HG03095 (cell line): ENCODE results near the gene ZNRF1.

Experiments used
- ATAC-seq: cut with Tn5 transposase; IDR thresholded peaks from one replicate; pipeline ENCODE4 v1.9.1; 2021; ENCODE audit warnings: moderate library complexity; ENCODE audit not compliant: unreplicated experiment

The ZNRF1 gene

DNA sequence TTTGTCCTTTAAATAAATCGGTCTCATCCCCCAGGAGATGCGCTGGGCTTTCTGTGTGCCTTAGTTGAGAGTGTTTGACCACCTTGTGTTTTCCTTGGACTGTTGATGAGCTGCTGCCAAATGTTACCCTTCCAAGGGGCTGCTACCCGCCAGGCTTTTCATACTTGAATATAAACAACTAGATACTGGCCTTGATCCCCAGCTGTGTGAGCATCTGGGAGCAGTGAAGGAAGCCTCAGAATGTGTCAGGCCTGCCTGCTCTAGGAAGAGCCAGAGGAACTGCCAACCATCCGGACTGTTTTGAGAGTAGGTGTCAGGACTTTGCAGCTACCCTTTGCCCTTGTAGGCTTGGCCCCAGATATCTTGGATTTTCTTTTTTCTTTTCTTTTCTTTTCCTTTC is 60.0 kb downstream of the ZNRF1 start:
- ATAC-seq = no peak

GRCh38 chr16:75059411-75059810 is 60.6 kb downstream of the ZNRF1 start:
- no peak for ATAC-seq

- no peak for ATAC-seq
Measured at GRCh38 chr16:75060723-75061122, 61.9 kb downstream of the ZNRF1 start.

GRCh38 chr16:75061669-75062068 is 62.8 kb downstream of the ZNRF1 start:
- ATAC-seq = no peak

DNA sequence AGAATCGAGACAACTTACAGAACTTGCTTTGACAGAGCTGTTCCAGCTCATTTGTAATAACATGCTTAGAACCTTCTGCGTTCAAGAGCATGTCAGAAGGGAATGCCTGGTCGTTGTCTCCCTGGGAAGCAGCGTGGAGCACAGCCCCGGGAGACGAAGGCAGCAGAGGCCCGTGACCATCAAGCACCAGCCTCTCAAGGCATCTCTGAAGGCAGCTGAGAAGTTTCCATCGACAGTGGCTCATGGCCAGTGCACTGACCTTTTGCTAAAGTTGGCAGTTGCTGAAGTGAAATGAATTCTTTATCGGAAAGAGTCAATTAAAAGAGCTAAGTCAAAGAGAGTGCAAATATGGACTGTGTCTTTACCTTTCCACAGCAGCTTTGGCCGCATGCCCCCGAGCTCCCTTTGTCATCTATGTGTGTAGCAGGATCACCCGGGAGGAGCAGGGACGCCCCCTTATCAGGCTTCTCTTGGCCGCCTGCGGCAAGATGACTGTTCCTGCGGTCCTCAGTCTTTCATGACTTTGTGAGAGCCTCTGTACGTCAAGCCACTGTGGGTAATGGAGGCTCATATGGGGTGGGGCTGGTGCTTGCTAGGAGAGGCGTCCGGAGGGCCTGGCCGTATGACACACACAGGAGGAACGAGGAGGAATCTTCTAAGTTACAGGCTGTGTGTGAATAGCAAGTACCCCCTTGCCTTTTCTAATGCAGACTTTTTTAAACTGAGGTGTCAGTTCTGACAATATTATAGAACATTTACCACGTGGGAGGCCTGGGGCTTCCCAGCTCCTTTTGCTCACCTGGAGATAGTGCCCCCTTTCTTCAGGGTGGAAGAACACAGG is 63.5 kb downstream of the ZNRF1 start:
- ATAC-seq = no peak

GRCh38 chr16:75062976-75063346 is 64.1 kb downstream of the ZNRF1 start:
- no peak for ATAC-seq

DNA sequence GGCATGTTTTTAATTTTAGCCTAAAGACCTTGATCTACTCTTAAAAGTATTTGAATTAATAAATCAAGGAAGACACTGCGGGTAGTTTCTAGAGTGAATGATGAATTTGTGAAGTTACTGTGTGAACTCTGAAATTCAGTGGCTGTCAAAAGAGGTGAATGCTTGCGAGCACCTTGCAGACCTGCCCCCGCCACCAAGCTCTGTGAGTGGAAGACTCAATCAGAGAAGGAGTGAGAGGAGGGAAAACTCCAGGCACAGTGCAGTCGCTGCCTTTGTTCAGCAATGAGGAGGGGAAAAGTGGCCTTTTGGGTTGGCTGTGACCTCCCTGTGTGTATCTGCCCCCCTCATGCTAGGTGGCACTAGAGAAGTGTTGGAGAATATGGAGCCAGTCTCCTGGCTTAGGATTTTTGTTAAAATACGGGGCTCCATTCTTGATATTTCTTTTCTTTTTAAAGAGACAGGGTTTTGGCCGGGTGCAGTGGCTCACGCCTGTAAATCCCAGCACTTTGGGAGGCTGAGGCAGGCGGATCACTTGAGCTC is 64.8 kb downstream of the ZNRF1 start:
- ATAC-seq = no peak

GRCh38 chr16:75064403-75065148 is 65.8 kb downstream of the ZNRF1 start:
- no peak for ATAC-seq

DNA sequence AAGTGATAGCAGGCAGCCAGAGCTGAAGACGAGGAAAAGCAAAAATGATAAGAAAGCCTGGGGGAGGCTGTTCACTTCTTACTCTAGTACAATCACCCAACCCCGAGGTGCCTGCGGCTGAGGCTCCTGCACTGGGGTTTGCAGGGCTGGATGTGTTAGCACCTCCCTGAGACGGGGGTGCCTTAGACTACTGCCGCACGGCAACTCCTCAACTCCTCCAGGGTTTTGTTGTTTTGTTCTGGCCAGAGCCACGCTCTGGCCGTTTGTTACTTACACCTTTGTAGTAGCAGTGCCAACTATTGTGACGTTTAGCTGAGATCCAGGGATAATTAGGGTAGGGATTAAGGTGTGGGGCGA is 66.3 kb downstream of the ZNRF1 start:
- ATAC-seq = no peak

GRCh38 chr16:75065521-75066149 is 66.8 kb downstream of the ZNRF1 start:
- ATAC-seq = no peak

GRCh38 chr16:75066861-75067447 is 68.1 kb downstream of the ZNRF1 start:
- no peak for ATAC-seq

- ATAC-seq = no peak
Measured at GRCh38 chr16:75068085-75069031, 69.5 kb downstream of the ZNRF1 start.

DNA sequence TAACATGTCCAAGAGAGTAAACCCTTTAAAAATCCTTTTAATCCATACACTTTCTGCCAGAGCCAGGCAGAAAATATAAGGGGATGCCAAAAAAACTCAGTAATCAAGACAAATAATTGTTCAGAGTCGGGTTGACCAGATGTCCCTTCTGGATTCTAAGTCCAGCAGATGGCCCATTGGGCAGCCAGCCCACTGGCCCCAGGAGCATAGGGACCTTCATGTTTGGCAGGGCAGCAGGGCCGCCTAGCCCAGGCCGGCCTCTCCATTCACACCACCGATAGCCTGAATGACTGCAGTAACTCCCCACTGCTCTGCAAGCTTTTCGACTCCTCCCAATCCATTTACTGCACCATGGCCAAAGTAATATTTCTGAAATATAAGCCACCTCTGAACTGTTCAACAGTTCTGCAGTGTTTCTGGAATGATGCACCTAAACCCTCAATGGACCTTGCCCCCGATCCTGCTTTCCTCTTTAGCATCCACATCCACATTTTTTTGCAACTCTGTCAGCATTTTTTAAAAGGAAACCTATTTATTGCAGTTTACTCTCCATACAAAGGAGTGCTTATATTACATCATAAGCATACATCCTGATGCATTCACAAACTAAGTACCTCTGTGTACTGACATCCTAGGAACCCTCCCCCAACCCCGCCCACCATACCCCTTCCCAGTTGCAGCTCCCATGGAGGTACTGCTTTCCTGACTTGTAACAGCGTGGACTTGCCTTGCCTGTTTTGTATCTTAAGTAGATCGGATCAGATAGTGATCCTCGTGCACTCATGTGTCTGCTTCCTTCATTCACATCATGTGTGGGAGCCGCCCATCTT is 71.4 kb downstream of the ZNRF1 start:
- no peak for ATAC-seq

GRCh38 chr16:75071621-75072020 is 72.8 kb downstream of the ZNRF1 start:
- ATAC-seq = no peak

DNA sequence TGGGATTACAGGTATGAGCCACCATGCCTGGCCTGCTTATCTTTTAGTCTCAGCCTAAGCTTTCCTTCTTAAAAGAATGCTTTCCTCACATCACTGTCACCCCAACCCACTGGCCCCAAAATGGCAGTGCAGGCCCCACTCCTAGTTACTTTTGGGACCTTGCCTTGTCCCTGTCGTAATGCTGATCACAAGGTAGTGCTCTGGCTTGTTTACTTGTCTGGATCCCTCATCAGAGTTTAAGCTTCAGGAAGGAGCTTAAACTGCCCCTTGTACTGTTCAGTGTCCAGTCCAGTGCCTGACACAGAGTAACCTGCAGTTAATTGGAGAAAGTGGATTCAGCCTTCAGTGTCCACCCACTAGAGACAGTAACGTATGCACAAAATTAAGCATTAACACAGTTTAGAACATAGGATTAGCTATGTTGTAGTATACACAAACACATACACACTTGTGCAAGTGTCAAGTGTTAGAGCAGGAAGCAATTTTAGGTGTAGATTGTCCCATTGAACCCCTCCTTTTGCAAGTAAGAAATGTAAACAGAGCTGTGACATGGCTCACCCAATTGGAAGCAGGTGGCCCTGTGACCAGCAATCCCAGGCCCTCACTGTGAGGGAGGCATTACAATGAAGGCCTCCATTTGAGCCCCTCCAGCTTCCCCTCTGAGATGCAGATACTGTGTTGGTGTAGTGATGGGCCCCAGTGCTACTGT is 73.6 kb downstream of the ZNRF1 start:
- ATAC-seq = no peak

- no peak for ATAC-seq
Measured at GRCh38 chr16:75073545-75074303, 74.9 kb downstream of the ZNRF1 start.

- ATAC-seq = no peak
Measured at GRCh38 chr16:75074304-75074793, 75.5 kb downstream of the ZNRF1 start.
